ENCODE results near the gene PCSK7.

PCSK7 gene

DNA sequence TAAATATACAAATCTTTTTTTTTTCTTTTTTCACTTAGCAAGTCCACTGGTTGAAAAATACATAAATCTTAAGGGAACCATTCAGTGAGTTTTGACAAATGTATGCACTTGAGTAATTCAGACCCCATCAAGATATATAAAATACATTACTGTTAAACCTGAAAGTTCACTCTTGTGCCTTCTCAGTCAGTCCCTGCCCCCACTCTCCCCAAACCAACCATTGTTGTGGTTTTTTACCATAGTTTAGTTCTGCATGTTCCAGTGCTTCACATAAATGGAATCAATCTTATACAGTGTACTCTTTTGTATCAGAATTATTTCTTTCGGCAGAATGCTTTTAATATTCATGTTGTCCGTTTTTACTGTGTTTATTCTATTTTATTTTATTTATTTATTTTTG lies 26.7 kb upstream of the PCSK7 start:
- no peaks in the 10 kb centered on the region for H3K9me3 ChIP-seq (ENCODE audit: insufficient read depth, low read depth, low read length)
- H3K9ac ChIP-seq (ENCODE audit: low read depth, low read length, poor library complexity, severe bottlenecking): no peak overlapping the region
- no peaks in the 10 kb centered on the region for H3K9me2 ChIP-seq (replicated peaks; ENCODE audit: low read depth, low read length)
- no peaks in the 10 kb centered on the region for H3K79me2 ChIP-seq (ENCODE audit: insufficient read depth, low read length)
- no peaks in the 10 kb centered on the region for H4K20me1 ChIP-seq (ENCODE audit: insufficient read depth, low read length, poor library complexity, severe bottlenecking)
- no peaks in the 10 kb centered on the region for H3K27me3 ChIP-seq (ENCODE audit: insufficient read depth, low read length, poor library complexity, severe bottlenecking)
- H3K36me3 ChIP-seq (ENCODE audit: insufficient read depth, low read length): no peaks in the 10 kb centered on the region; the same call in none of the 2 replicates
- no peak overlapping the region for H2AFZ ChIP-seq (ENCODE audit: low read length)
- no peak overlapping the region for H3K4me2 ChIP-seq (ENCODE audit: low read depth, low read length, poor library complexity, severe bottlenecking)
- H3K4me1 ChIP-seq (ENCODE audit: insufficient read depth, low read length, poor library complexity, severe bottlenecking): no peaks in the 10 kb centered on the region
- no peak overlapping the region for H3K4me3 ChIP-seq (ENCODE audit: low read length, poor library complexity, severe bottlenecking)
- TF ChIP-seq EZH2phosphoT487 (IDR thresholded peaks at IDR 0.05; ENCODE audit: borderline replicate concordance): no peak
- TF ChIP-seq, protein P1, sequence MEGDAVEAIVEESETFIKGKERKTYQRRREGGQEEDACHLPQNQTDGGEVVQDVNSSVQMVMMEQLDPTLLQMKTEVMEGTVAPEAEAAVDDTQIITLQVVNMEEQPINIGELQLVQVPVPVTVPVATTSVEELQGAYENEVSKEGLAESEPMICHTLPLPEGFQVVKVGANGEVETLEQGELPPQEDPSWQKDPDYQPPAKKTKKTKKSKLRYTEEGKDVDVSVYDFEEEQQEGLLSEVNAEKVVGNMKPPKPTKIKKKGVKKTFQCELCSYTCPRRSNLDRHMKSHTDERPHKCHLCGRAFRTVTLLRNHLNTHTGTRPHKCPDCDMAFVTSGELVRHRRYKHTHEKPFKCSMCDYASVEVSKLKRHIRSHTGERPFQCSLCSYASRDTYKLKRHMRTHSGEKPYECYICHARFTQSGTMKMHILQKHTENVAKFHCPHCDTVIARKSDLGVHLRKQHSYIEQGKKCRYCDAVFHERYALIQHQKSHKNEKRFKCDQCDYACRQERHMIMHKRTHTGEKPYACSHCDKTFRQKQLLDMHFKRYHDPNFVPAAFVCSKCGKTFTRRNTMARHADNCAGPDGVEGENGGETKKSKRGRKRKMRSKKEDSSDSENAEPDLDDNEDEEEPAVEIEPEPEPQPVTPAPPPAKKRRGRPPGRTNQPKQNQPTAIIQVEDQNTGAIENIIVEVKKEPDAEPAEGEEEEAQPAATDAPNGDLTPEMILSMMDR (conservative IDR thresholded peaks at IDR 0.05; ENCODE audit: low read length): no peak
- H3F3A ChIP-seq (ENCODE audit: low read depth): no peaks in the 10 kb centered on the region

DNA sequence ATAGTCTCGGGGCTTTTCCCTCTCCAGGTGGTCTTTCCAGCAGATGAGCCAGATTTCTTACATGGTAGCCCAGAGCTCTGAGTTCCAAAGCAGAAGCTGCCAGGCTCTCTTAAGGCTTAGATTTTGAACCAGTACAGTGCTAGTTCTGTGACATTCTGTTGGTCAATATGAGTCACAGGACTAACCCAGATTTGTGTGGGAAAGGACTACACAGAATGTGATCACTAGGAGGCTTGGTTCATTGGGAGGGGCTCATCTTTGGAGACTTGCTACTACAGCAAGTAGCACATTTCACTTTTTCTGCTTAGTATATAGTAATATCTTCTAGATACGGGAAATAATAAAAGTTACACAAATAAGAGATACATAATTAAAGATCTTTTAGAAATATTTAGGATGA lies 24.7 kb upstream of the PCSK7 start:
- TF ChIP-seq, protein P1 (conservative IDR thresholded peaks at IDR 0.05; ENCODE audit: low read length): no peak
- TF ChIP-seq EZH2phosphoT487 (IDR thresholded peaks at IDR 0.05; ENCODE audit: borderline replicate concordance): no peak
- H4K20me1 ChIP-seq (ENCODE audit: insufficient read depth, low read length, poor library complexity, severe bottlenecking): no peaks in the 10 kb centered on the region
- no peaks in the 10 kb centered on the region for H3K4me1 ChIP-seq (ENCODE audit: insufficient read depth, low read length, poor library complexity, severe bottlenecking)
- H3F3A ChIP-seq (ENCODE audit: low read depth): no peaks in the 10 kb centered on the region
- no peak overlapping the region for H3K9ac ChIP-seq (ENCODE audit: low read depth, low read length, poor library complexity, severe bottlenecking)
- no peaks in the 10 kb centered on the region for H3K79me2 ChIP-seq (ENCODE audit: insufficient read depth, low read length)
- no peak overlapping the region for H3K4me2 ChIP-seq (ENCODE audit: low read depth, low read length, poor library complexity, severe bottlenecking)
- no peaks in the 10 kb centered on the region for H3K27me3 ChIP-seq (ENCODE audit: insufficient read depth, low read length, poor library complexity, severe bottlenecking)
- H3K4me3 ChIP-seq (ENCODE audit: low read length, poor library complexity, severe bottlenecking): no peak overlapping the region
- no peaks in the 10 kb centered on the region for H3K9me3 ChIP-seq (ENCODE audit: insufficient read depth, low read depth, low read length)
- H3K9me2 ChIP-seq (replicated peaks; ENCODE audit: low read depth, low read length): no peaks in the 10 kb centered on the region
- H2AFZ ChIP-seq (ENCODE audit: low read length): no peak overlapping the region
- H3K36me3 ChIP-seq (ENCODE audit: insufficient read depth, low read length): no peaks in the 10 kb centered on the region; the same call in none of the 2 replicates

DNA sequence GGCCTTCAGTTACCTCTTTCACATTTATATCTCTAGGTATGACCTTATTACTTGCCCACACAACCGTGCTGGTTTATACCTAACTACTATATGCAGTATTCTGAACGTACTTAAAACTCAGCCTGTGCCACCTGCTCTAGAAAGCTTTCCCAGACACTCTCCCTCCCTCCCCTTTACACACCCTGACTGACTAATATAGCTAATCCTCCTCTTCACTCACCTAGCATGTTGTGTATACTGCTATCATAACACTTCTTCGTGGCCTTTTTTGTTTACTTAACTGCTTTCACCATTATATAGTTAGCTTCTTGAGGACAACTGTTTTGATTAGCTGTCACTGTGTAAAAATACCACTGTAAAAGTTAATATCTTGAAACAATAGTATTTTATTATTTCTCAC lies 24.1 kb upstream of the PCSK7 start:
- no peak overlapping the region for H2AFZ ChIP-seq (ENCODE audit: low read length)
- no peaks in the 10 kb centered on the region for H3K9me2 ChIP-seq (replicated peaks; ENCODE audit: low read depth, low read length)
- no peaks in the 10 kb centered on the region for H3K79me2 ChIP-seq (ENCODE audit: insufficient read depth, low read length)
- TF ChIP-seq EZH2phosphoT487 (IDR thresholded peaks at IDR 0.05; ENCODE audit: borderline replicate concordance): no peak
- TF ChIP-seq, protein P1 (conservative IDR thresholded peaks at IDR 0.05; ENCODE audit: low read length): no peak
- no peaks in the 10 kb centered on the region for H4K20me1 ChIP-seq (ENCODE audit: insufficient read depth, low read length, poor library complexity, severe bottlenecking)
- no peak overlapping the region for H3K9ac ChIP-seq (ENCODE audit: low read depth, low read length, poor library complexity, severe bottlenecking)
- H3K4me1 ChIP-seq (ENCODE audit: insufficient read depth, low read length, poor library complexity, severe bottlenecking): no peaks in the 10 kb centered on the region
- H3K36me3 ChIP-seq (ENCODE audit: insufficient read depth, low read length): no peaks in the 10 kb centered on the region; the same call in none of the 2 replicates
- H3K9me3 ChIP-seq (ENCODE audit: insufficient read depth, low read depth, low read length): no peaks in the 10 kb centered on the region
- H3K4me2 ChIP-seq (ENCODE audit: low read depth, low read length, poor library complexity, severe bottlenecking): no peak overlapping the region
- H3F3A ChIP-seq (ENCODE audit: low read depth): no peaks in the 10 kb centered on the region
- no peak overlapping the region for H3K4me3 ChIP-seq (ENCODE audit: low read length, poor library complexity, severe bottlenecking)
- H3K27me3 ChIP-seq (ENCODE audit: insufficient read depth, low read length, poor library complexity, severe bottlenecking): no peaks in the 10 kb centered on the region

Data from Loucy (cell line).